WTC11 (cell line): ENCODE results near the gene B3GLCT. TPM values are rescaled to one million over a fixed set of nuclear protein-coding genes. Genes with fewer than 3 reads are reported as not detected.

Experiments used
- ATAC-seq: fragments of 200-7000 bp; cut with Tn5 transposase; 2 replicates; pipeline ENCODE4 v1.10.0; 2021; ENCODE audit warnings: mild to moderate bottlenecking, moderate library complexity
- CTCF ChIA-PET: fragments of 300-600 bp; sonication (Branson Sonifier 250); formaldehyde crosslinking; loops from one replicate; lab custom pipeline; 2021; ENCODE audit warnings: antibody characterized with exemption; lab: Charles Lee
- POLR2A ChIA-PET: fragments of 350-600 bp; sonication (Branson Sonifier 250); formaldehyde crosslinking; loops from one replicate; lab custom pipeline; 2021; ENCODE audit warnings: antibody characterized with exemption; lab: Charles Lee
- DNase-seq: peaks from one replicate; pipeline ENCODE4 v3.0.0; 2021; ENCODE audit warnings: low spot score
- H3K27ac Mint-ChIP-seq: 2 replicates; pipeline ENCODE4 v1.8.0; 2021; ENCODE audit warnings: mixed read lengths
- H3K27me3 Mint-ChIP-seq: 2 replicates; pipeline ENCODE4 v1.8.0; 2021; ENCODE audit warnings: low read depth, mild to moderate bottlenecking, moderate library complexity, mixed read lengths
- H3K36me3 Mint-ChIP-seq: 2 replicates; pipeline ENCODE4 v1.8.0; 2021; ENCODE audit warnings: mixed read lengths
- H3K4me1 Mint-ChIP-seq: 2 replicates; pipeline ENCODE4 v1.8.0; 2022; ENCODE audit warnings: mixed read lengths
- H3K4me3 Mint-ChIP-seq: 2 replicates; pipeline ENCODE4 v1.8.0; 2021; ENCODE audit warnings: mild to moderate bottlenecking, moderate library complexity, mixed read lengths
- H3K9me3 Mint-ChIP-seq: 2 replicates; pipeline ENCODE4 v1.8.0; 2021; ENCODE audit warnings: mixed read lengths
- ATF1 ChIP-seq: sonication (generic); formaldehyde crosslinking; IDR thresholded peaks from 2 replicates; pipeline ENCODE4 v1.8.1; 2023; ENCODE audit warnings: mild to moderate bottlenecking, moderate library complexity, missing genetic modification reagents
- ESRRA ChIP-seq: sonication (generic); formaldehyde crosslinking; IDR thresholded peaks from 2 replicates; pipeline ENCODE4 v1.8.1; 2022; ENCODE audit warnings: mild to moderate bottlenecking, missing genetic modification reagents, borderline replicate concordance
- FOXP1 ChIP-seq: sonication (generic); formaldehyde crosslinking; IDR thresholded peaks from 2 replicates; pipeline ENCODE4 v1.8.0; 2022; ENCODE audit warnings: missing genetic modification reagents, mild to moderate bottlenecking, moderate library complexity, borderline replicate concordance
- IRF2 ChIP-seq: sonication (generic); formaldehyde crosslinking; IDR thresholded peaks from 2 replicates; pipeline ENCODE4 v1.8.0; 2022; ENCODE audit warnings: low read depth, missing genetic modification reagents, borderline replicate concordance
- OVOL2 ChIP-seq: fragments of 250-450 bp; sonication (Bioruptor Pico); IDR thresholded peaks from 2 replicates; pipeline ENCODE4 v1.9.0; 2021; ENCODE audit warnings: mild to moderate bottlenecking, borderline replicate concordance
- RORB ChIP-seq: fragments of 250-450 bp; sonication (Bioruptor Pico); IDR thresholded peaks from 2 replicates; pipeline ENCODE4 v1.9.0; 2021; ENCODE audit warnings: mild to moderate bottlenecking
- SMAD3 ChIP-seq: sonication (generic); formaldehyde crosslinking; IDR thresholded peaks from 2 replicates; pipeline ENCODE4 v1.8.0; 2022; ENCODE audit warnings: missing genetic modification reagents, mild to moderate bottlenecking, borderline replicate concordance
- TEAD1 ChIP-seq: sonication (generic); formaldehyde crosslinking; IDR thresholded peaks from 2 replicates; pipeline ENCODE4 v1.8.0; 2022; ENCODE audit warnings: mild to moderate bottlenecking, missing genetic modification reagents
- TEAD4 ChIP-seq: sonication (generic); formaldehyde crosslinking; IDR thresholded peaks from 2 replicates; pipeline ENCODE4 v1.8.0; 2022; ENCODE audit warnings: mild to moderate bottlenecking, missing genetic modification reagents
- ZBTB21 ChIP-seq: sonication (generic); formaldehyde crosslinking; IDR thresholded peaks from 2 replicates; pipeline ENCODE4 v1.8.1; 2023; ENCODE audit warnings: mild to moderate bottlenecking, missing genetic modification reagents, borderline replicate concordance
- ZNF232 ChIP-seq: sonication (generic); formaldehyde crosslinking; IDR thresholded peaks from 2 replicates; pipeline ENCODE4 v1.8.0; 2022; ENCODE audit warnings: mild to moderate bottlenecking, missing genetic modification reagents
- total RNA-seq: library from RNA; stranded (reverse); gene quantifications from 3 replicates; pipeline ENCODE4 v1.2.3, GENCODE V29; 2021
- TF ChIP-seq, protein P1 (sequence below): fragments of 250-450 bp; sonication (Bioruptor Pico); IDR thresholded peaks from 2 replicates; pipeline ENCODE4 v1.8.0; 2021; ENCODE audit warnings: mild to moderate bottlenecking
- TF ChIP-seq, protein P2 (sequence below): sonication (generic); formaldehyde crosslinking; IDR thresholded peaks from 2 replicates; pipeline ENCODE4 v1.8.0; 2022; ENCODE audit warnings: mild to moderate bottlenecking, missing genetic modification reagents
- TF ChIP-seq, protein P3 (sequence below): fragments of 250-450 bp; sonication (Bioruptor Pico); IDR thresholded peaks from 2 replicates; pipeline ENCODE4 v1.9.0; 2021; ENCODE audit warnings: mild to moderate bottlenecking, borderline replicate concordance
- TF ChIP-seq, protein P4 (sequence below): fragments of 250-450 bp; sonication (Bioruptor Pico); IDR thresholded peaks from 2 replicates; pipeline ENCODE4 v1.9.0; 2021; ENCODE audit warnings: mild to moderate bottlenecking
- TF ChIP-seq, protein P5 (sequence below): fragments of 250-450 bp; sonication (Bioruptor Pico); IDR thresholded peaks from 2 replicates; pipeline ENCODE4 v1.9.0; 2021; ENCODE audit warnings: mild to moderate bottlenecking
- TF ChIP-seq, protein P6 (sequence below): sonication (generic); formaldehyde crosslinking; IDR thresholded peaks from 2 replicates; pipeline ENCODE4 v1.8.0; 2023; ENCODE audit warnings: mild to moderate bottlenecking, missing genetic modification reagents
- TF ChIP-seq, protein P7 (sequence below): fragments of 250-450 bp; sonication (Bioruptor Pico); IDR thresholded peaks from 2 replicates; pipeline ENCODE4 v2.1.2; 2022; ENCODE audit warnings: mild to moderate bottlenecking, moderate library complexity

B3GLCT gene
- total RNA-seq, 1 experiment from 2014 or later: 2.4 TPM

DNA sequence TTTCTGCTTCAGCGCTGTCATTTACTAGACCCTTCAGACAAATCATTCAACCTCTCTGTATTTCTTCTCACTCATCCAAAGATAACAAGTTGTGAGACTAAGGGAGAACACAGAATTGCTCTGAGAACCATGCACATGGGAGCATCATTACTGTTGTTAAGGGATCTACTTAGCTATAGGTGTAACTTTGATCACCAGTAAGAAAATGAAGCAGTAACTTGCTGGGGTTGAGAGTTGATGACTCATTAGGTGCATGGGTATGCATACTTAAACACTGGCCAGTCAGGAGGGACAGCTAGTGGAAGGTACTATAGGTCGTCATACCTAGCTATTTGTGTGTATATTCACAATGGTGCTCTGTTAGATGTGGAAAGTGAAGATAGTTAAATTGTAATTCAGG is 61.5 kb downstream of the B3GLCT start (continued):
- TF ChIP-seq, protein P1, sequence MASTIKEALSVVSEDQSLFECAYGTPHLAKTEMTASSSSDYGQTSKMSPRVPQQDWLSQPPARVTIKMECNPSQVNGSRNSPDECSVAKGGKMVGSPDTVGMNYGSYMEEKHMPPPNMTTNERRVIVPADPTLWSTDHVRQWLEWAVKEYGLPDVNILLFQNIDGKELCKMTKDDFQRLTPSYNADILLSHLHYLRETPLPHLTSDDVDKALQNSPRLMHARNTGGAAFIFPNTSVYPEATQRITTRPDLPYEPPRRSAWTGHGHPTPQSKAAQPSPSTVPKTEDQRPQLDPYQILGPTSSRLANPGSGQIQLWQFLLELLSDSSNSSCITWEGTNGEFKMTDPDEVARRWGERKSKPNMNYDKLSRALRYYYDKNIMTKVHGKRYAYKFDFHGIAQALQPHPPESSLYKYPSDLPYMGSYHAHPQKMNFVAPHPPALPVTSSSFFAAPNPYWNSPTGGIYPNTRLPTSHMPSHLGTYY: no peak
- TF ChIP-seq ESRRA (CRISPR knock-in tag) (no peak), IRF2 (CRISPR knock-in tag) (no peak), TEAD1 (no peak), ZNF232 (CRISPR knock-in tag) (no peak), ZBTB21 (CRISPR knock-in tag) (no peak), RORB (no peak)
- TF ChIP-seq, protein P2, sequence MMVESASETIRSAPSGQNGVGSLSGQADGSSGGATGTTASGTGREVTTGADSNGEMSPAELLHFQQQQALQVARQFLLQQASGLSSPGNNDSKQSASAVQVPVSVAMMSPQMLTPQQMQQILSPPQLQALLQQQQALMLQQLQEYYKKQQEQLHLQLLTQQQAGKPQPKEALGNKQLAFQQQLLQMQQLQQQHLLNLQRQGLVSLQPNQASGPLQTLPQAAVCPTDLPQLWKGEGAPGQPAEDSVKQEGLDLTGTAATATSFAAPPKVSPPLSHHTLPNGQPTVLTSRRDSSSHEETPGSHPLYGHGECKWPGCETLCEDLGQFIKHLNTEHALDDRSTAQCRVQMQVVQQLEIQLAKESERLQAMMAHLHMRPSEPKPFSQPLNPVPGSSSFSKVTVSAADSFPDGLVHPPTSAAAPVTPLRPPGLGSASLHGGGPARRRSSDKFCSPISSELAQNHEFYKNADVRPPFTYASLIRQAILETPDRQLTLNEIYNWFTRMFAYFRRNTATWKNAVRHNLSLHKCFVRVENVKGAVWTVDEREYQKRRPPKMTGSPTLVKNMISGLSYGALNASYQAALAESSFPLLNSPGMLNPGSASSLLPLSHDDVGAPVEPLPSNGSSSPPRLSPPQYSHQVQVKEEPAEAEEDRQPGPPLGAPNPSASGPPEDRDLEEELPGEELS: no peak
- TF ChIP-seq, protein P3, sequence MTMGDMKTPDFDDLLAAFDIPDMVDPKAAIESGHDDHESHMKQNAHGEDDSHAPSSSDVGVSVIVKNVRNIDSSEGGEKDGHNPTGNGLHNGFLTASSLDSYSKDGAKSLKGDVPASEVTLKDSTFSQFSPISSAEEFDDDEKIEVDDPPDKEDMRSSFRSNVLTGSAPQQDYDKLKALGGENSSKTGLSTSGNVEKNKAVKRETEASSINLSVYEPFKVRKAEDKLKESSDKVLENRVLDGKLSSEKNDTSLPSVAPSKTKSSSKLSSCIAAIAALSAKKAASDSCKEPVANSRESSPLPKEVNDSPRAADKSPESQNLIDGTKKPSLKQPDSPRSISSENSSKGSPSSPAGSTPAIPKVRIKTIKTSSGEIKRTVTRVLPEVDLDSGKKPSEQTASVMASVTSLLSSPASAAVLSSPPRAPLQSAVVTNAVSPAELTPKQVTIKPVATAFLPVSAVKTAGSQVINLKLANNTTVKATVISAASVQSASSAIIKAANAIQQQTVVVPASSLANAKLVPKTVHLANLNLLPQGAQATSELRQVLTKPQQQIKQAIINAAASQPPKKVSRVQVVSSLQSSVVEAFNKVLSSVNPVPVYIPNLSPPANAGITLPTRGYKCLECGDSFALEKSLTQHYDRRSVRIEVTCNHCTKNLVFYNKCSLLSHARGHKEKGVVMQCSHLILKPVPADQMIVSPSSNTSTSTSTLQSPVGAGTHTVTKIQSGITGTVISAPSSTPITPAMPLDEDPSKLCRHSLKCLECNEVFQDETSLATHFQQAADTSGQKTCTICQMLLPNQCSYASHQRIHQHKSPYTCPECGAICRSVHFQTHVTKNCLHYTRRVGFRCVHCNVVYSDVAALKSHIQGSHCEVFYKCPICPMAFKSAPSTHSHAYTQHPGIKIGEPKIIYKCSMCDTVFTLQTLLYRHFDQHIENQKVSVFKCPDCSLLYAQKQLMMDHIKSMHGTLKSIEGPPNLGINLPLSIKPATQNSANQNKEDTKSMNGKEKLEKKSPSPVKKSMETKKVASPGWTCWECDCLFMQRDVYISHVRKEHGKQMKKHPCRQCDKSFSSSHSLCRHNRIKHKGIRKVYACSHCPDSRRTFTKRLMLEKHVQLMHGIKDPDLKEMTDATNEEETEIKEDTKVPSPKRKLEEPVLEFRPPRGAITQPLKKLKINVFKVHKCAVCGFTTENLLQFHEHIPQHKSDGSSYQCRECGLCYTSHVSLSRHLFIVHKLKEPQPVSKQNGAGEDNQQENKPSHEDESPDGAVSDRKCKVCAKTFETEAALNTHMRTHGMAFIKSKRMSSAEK (CRISPR knock-in tag): no peak

DNA sequence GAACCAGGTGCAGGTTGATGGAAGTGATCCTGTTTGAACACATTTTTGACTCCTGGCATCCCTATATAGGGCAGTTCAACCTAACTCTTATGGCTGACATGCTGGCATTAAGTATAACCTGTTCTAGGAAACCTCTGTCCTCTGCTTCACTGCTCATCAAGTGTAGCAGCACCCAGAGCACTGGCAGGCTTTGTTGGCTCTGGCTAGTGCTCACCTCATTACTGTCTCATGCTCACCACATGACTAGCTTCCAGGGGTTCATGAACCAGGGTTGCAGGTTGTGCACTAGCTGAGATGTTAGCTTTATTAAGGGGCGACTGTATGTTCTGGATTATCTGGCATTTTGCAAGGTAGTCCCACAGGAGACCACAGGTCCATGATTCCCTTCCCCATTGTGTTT is 63.6 kb downstream of the B3GLCT start:
- Mint-ChIP-seq H3K9me3 (no peaks in the 10 kb centered on the region), H3K27ac (no peak overlapping the region), H3K4me1 (no peaks in the 10 kb centered on the region), H3K27me3 (no peaks in the 10 kb centered on the region), H3K4me3 (no peak overlapping the region), H3K36me3 (no peaks in the 10 kb centered on the region)
- CTCF ChIA-PET: no interaction called here
- POLR2A ChIA-PET: no interaction called here
- ATAC-seq: no peak
- TF ChIP-seq FOXP1 (CRISPR knock-in tag) (no peak), OVOL2 (CRISPR knock-in tag) (no peak), ESRRA (CRISPR knock-in tag) (no peak), ATF1 (CRISPR knock-in tag) (no peak), SMAD3 (no peak), TEAD4 (no peak)
- TF ChIP-seq, protein P4, sequence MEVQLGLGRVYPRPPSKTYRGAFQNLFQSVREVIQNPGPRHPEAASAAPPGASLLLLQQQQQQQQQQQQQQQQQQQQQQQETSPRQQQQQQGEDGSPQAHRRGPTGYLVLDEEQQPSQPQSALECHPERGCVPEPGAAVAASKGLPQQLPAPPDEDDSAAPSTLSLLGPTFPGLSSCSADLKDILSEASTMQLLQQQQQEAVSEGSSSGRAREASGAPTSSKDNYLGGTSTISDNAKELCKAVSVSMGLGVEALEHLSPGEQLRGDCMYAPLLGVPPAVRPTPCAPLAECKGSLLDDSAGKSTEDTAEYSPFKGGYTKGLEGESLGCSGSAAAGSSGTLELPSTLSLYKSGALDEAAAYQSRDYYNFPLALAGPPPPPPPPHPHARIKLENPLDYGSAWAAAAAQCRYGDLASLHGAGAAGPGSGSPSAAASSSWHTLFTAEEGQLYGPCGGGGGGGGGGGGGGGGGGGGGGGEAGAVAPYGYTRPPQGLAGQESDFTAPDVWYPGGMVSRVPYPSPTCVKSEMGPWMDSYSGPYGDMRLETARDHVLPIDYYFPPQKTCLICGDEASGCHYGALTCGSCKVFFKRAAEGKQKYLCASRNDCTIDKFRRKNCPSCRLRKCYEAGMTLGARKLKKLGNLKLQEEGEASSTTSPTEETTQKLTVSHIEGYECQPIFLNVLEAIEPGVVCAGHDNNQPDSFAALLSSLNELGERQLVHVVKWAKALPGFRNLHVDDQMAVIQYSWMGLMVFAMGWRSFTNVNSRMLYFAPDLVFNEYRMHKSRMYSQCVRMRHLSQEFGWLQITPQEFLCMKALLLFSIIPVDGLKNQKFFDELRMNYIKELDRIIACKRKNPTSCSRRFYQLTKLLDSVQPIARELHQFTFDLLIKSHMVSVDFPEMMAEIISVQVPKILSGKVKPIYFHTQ (CRISPR knock-in tag): no peak
- TF ChIP-seq, protein P5, sequence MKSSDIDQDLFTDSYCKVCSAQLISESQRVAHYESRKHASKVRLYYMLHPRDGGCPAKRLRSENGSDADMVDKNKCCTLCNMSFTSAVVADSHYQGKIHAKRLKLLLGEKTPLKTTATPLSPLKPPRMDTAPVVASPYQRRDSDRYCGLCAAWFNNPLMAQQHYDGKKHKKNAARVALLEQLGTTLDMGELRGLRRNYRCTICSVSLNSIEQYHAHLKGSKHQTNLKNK: no peak
- TF ChIP-seq, protein P6, sequence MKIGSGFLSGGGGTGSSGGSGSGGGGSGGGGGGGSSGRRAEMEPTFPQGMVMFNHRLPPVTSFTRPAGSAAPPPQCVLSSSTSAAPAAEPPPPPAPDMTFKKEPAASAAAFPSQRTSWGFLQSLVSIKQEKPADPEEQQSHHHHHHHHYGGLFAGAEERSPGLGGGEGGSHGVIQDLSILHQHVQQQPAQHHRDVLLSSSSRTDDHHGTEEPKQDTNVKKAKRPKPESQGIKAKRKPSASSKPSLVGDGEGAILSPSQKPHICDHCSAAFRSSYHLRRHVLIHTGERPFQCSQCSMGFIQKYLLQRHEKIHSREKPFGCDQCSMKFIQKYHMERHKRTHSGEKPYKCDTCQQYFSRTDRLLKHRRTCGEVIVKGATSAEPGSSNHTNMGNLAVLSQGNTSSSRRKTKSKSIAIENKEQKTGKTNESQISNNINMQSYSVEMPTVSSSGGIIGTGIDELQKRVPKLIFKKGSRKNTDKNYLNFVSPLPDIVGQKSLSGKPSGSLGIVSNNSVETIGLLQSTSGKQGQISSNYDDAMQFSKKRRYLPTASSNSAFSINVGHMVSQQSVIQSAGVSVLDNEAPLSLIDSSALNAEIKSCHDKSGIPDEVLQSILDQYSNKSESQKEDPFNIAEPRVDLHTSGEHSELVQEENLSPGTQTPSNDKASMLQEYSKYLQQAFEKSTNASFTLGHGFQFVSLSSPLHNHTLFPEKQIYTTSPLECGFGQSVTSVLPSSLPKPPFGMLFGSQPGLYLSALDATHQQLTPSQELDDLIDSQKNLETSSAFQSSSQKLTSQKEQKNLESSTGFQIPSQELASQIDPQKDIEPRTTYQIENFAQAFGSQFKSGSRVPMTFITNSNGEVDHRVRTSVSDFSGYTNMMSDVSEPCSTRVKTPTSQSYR: no peak
- TF ChIP-seq, protein P7, sequence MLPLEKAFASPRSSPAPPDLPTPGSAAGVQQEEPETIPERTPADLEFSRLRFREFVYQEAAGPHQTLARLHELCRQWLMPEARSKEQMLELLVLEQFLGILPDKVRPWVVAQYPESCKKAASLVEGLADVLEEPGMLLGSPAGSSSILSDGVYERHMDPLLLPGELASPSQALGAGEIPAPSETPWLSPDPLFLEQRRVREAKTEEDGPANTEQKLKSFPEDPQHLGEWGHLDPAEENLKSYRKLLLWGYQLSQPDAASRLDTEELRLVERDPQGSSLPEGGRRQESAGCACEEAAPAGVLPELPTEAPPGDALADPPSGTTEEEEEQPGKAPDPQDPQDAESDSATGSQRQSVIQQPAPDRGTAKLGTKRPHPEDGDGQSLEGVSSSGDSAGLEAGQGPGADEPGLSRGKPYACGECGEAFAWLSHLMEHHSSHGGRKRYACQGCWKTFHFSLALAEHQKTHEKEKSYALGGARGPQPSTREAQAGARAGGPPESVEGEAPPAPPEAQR (CRISPR knock-in tag): no peak
- TF ChIP-seq, all 79 proteins: peak for 0
- DNase-seq: no peak
